ENCODE results near the gene TEX12.

DNA sequence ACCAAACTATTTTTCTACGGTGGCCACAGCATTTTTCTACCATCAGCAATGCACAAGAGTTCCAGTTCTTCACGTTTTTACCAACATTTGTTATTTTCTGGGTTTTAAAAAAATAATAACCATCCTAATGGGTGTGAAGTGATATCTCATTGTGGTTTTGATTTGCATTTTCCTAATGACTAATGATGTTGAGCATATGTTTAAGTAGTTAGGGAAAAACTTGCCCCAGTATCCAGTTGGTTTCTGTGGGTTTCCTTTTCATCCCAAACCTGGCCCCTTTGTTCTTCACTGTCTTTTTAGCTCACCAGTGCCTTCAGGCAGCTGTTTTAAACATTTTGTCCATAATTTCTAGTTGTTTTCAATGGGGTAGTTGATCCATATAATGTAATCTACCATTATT is 44.4 kb downstream of the TEX12 start:
- TF ChIP-seq, protein P1, sequence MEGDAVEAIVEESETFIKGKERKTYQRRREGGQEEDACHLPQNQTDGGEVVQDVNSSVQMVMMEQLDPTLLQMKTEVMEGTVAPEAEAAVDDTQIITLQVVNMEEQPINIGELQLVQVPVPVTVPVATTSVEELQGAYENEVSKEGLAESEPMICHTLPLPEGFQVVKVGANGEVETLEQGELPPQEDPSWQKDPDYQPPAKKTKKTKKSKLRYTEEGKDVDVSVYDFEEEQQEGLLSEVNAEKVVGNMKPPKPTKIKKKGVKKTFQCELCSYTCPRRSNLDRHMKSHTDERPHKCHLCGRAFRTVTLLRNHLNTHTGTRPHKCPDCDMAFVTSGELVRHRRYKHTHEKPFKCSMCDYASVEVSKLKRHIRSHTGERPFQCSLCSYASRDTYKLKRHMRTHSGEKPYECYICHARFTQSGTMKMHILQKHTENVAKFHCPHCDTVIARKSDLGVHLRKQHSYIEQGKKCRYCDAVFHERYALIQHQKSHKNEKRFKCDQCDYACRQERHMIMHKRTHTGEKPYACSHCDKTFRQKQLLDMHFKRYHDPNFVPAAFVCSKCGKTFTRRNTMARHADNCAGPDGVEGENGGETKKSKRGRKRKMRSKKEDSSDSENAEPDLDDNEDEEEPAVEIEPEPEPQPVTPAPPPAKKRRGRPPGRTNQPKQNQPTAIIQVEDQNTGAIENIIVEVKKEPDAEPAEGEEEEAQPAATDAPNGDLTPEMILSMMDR (IDR thresholded peaks at IDR 0.05; ENCODE audit: borderline replicate concordance, extremely low read depth, low read length, poor library complexity, severe bottlenecking), result no peak
- TF ChIP-seq EZH2 (IDR thresholded peaks at IDR 0.05; ENCODE audit: borderline replicate concordance, low read depth, low read length, severe bottlenecking), result no peak

Data from DND-41 (cell line).